CD4-positive, alpha-beta T cell treated with Interleukin-4 for 1 hour (primary cell): ENCODE data around the gene SMOC1.

Experiments
- DNase-seq, 2 donors: peaks; one replicate each; pipeline ENCODE4 v3.0.0-alpha.2; 2020 to 2022

SMOC1 gene, protein sequence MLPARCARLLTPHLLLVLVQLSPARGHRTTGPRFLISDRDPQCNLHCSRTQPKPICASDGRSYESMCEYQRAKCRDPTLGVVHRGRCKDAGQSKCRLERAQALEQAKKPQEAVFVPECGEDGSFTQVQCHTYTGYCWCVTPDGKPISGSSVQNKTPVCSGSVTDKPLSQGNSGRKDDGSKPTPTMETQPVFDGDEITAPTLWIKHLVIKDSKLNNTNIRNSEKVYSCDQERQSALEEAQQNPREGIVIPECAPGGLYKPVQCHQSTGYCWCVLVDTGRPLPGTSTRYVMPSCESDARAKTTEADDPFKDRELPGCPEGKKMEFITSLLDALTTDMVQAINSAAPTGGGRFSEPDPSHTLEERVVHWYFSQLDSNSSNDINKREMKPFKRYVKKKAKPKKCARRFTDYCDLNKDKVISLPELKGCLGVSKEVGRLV

DNA sequence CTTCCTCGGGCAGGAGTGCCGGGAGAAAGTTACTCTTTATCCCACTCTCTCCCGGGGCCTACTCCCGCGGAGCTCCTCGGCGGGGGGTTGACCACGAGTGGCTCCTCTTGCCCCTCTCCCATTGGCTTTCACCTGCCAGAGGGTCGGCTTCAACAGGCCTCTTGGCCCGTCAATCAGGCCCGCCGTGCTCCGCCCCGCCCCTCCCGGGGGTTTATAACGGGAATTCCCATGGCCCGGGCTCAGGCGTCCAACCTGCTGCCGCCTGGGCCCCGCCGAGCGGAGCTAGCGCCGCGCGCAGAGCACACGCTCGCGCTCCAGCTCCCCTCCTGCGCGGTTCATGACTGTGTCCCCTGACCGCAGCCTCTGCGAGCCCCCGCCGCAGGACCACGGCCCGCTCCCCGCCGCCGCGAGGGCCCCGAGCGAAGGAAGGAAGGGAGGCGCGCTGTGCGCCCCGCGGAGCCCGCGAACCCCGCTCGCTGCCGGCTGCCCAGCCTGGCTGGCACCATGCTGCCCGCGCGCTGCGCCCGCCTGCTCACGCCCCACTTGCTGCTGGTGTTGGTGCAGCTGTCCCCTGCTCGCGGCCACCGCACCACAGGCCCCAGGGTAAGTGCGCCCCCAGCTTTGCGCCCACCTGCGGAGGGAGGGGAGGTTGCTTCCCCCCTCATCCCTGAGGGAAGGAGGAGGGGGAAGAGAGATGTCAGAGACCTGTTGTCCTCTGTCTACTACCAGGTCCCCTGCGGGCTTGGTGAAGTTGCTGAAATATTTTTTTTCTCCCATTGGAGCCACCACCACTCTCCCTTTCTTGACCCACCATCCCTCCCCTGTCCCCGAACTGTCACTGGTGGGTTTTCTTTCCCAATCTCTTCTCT, at the start of gene SMOC1:
SMOC1 (plus strand) TSS at position 242 of the 869 bp plus-strand sequence; CDS start at position 505, 263 bp downstream.
- DNase-seq, result no peak

DNA sequence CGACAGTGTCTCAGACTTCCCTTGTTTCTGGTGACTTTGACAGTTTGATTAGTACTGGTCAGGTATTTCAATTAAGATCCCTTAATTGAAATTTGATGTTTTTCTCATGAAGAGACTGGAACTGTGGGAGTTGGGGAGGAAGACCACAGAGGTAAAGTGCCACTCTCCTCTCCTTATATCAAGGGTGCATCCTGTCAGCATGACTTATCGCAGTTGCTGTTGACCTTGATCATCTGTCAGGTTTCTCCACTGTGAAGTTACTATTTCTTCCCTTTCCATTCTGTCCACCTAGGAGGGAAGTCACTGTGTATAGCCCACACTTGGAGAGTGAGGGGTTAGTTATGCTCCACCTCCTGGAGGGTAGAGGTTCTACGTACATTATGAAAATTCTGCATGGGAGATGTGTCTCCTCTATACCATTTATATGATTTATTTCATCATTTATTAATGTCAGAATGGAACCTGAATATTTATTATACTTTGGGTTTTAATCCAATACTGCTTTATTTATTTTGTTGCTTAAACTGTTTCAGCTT, 40.3 kb upstream of the SMOC1 start:
- no peak for DNase-seq

DNA sequence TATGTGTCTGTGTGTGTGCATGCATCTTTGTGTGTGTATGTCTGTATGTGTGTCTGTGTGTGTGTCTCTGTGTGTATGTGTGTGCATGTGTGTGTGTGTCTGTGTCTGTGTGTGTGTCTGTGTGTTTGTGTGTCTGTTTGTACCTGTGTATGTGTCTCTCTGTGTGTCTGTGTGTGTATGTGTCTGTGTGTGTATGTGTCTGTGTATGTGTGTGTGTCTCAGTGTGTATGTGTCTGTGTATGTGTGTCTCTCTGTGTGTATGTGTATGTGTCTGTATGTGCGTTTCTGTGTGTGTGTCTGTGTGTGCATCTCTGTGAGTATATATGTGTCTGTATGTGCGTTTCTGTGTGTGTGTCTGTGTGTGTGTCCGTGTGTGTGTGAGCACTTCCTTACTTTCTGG, 39.6 kb upstream of the SMOC1 start:
- DNase-seq, result no peak

DNA sequence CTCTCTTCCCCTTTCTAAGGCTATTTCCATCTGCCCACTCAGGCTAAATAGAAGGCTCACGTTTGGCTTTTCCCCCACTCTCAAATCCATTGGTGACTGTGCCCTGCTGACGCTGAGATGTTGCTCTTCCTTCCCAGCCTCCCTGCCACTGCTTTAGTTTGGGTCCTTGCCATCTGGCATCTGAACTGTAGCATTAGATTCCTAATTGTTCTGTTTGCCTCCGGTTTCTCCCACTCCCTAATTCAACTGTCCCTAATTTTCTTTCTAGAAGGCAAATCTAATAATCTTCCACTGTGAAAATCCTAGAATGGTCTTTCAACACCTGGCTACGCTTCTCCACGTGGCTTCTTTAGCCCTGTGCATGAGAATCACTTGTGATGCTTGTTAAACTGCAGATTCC, 37.6 kb upstream of the SMOC1 start:
- DNase-seq, result no peak

DNA sequence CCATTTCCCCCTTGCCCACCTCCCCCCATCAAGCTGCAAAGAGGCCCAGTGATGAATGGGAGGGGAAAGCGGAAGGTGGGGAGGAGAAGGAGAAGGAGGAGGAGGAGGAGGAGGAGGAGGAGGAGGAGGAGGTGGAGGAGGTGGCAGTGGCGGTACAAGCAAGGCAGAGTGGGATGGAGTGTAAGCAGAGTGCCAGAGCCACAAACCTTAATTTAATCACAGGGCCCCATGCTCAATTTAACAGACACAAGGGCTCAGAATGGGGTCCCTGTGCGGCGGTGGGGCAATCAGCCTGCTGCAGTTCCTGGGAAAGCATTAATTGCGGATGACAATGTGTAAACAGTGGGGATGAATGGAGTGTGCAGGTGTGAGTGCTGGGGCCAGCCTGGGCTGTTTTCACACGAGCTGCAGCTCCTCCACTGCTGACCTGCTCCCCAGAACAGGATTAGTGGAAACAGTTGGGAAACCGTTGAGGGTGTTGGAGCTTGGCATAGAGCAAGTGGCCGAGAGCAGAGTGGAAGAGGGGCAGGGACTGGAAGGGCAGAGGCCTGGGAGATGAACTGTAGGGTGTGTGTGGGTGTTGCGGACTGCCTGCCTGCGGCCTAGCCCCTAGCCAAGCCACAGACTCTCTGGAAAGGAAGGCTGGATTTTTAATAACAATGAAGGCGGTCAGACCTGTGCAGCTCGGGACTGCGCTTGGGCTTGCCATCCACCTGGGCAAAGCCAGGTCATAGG, 36.4 kb upstream of the SMOC1 start:
- DNase-seq, result no peak

DNA sequence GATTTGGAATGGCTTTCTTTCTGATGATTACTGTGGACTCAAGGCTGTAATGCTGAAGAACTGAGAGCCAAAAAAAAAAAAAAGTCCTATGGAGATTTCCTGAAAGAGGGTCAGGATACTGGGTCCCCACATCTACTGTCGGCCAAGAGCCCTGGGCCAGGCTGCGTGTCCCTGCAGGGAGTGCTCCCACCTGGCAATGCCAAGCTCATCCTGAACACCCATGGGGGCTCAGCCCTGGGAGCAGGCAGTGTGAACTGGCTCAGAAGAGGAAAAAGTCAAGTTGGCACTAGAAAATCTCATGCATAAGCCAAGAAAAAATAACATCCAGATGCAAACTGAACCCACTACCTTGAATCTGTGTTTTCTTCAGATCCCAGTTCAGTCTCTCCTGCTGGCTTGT, 35.0 kb upstream of the SMOC1 start:
- DNase-seq, result no peak

DNA sequence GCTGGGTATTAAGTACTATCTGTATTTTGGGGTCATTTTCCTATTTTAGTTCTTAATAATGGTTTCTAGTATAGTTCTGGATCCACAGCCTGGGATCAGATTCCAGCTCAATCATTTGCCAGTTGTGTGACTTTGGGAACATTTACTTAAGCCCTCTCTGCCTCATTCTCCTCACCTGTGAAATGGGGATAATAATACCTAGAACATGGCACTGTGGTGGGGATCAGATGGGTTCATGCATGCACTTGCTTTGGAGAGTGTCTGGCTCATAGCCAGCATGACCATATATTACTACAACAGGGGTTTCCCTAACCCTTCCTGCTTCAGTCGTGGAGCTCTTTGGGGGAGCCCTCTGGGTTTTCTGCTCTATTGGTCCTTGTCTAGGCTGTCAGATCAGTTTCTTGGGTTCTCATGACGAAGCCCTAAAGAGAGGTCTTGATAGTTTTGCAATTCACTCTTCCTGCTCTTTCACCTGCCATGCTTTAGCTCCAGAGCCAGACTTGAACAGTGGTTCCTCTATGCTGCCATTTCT, 34.1 kb upstream of the SMOC1 start:
- DNase-seq, result no peak

DNA sequence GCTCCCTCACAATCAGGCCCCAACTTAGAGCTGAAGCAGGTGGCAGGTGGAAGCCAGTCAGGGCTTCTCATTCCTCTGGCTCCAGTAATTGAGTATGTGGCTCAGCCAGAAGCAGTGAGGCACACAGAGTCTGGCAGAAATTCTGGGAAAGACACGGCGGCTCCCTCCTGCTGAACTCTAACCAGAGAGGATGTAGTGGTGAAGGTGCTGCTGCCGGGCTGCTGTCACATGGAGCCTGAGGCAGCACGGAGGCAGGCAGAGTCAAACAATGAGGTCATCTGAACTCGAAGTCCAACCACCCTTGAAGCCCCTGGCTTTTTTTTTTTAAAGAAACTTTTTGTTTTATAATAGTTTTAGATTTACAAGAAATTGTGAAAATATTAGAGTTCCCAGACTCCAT, 33.4 kb upstream of the SMOC1 start:
- no peak for DNase-seq

DNA sequence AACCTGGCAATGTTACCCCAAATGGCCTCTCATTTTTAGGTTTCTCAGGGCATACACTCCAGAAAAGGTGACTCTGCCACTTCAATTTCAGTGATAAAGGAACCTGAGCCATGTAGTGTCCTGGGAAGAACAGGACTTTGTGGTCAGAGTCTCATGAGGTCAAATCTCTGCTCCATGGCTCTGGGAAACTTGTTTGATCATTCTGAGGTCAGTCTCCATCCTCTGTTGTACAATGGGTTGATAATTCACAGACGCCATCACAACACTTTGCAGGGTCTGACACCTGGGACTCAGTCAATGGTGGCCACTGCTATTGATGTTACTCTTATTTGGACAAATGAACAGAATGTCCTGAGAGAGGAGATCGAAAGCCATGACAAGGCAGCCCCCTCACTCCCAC, 31.1 kb upstream of the SMOC1 start:
- no peak for DNase-seq

DNA sequence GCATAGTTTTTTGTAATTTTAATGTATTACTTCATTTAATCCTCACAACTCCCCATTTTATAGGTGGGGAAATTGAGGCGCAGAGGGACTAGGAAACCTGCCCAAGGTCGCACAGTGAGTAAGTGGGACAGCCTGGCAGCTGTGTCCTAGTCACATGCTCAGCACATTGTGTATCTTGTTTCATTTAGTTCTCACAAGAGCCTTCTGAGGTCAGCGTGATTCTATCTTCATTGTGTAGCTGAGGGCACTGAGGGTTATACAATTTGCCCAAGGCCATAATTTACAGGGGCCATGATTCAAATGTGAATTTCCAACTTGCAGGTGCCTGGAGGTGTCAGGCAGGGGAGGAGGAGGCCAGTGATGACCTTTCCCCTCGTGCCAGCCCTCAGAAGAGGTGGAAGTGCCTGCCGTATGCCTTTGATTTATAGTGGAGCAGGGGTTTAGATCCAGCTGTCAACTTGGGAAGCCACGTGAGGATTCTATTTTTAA, 30.3 kb upstream of the SMOC1 start:
- no peak for DNase-seq

DNA sequence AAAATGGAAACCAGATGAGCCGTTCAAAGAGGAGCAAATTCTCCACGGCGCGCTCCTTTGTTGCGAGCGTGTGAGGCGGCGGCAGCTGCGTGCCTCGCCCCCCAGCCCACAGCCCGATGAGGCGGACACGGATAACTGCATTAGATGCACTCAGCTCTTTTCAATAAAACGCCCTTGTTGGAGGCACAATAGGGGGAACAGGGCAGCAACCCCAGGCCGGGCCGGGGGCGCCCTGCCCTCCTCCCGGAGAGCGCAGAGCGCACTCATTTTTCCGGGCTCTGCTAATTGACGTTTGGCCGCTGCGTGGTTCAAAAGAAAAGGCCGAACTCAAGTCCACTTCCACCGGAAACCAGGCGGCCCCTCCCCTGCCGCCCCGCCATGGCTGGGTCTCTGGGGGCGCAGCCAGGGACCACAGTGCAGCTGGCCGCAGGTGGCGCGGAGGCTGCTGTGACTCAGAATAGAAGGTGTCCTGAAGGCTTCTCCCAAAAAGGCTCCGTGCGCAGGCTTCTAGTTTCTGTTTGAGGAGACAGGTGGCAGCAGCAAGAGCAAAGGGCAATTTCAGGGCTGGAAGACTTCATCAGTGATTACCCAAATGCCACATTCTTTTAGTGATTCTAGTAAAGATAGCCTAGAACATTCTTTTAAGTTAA, 29.0 kb upstream of the SMOC1 start:
- DNase-seq, result no peak

DNA sequence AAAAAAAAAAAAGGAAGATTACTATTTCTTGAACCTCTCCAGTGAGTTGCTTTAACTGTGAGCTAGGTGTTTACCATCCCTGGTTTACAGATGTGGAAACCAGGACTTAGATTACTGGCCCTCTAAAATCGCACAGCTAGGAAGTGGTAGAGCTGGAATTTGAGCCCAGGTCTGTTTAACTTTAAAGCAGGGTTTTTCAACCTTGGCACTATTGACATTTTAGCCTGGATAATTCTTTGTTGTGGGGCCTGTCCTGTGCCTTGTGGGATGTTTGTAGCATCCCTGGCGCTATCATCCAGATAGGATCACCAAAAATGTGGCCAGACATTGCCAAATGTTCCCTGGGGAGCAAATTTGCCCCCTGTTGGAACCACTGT, 28.5 kb upstream of the SMOC1 start:
- DNase-seq, result no peak

DNA sequence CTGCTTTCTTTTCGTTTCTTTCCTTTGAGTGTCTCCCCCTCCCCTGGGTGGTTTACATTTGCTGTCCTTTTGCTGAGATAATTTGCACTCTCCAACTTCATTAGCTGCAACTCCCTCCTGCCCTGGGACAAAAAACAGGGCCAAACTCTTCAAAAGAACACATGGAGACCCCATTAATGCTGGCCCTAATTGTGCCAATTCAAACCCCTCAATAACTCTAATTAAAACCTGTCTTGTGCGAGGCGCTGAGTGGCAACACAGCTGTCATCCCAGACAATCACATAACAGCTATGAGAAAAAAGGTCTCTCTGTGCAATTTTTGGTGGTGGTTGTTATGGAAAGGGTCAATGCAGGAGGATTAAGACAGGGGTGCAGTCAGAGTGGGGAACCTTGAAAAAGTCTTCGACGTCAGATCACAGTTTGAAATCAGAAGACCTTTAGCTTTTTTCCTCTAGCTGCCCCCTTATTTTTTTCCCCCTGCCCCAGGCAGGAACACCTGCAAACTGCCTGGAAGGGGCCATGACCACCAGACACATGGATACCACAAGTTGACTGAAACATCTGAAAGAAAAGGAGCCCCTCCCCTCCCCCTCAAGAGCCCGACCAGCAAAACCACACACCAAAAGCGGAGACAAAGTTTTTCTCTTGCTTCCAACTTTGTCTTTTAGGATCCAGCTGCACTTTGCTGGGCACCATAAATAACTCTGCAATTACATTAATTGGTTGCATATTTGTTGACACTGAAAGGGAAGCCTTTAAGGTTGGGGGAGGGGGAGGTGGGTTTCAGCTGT, 26.5 kb upstream of the SMOC1 start:
- DNase-seq, result no peak

DNA sequence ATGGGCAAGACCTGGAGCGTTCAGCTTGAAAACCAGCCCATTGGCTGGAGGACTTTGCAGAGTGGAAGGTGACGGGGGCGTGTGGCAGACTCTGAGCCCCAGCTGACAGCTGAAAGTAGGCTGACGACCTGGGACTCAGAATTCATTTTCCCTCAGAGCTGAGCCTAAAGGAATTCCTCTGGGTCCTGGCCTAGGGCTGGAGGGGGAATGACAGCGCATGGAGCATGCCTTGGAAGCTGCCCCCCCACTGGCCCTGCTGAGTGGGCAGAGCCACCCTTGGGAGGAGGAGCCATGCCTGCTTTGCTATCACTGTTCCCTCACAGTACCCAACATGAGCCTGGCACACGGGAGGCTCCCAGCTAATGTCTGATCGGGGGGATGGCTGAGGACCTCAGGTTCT, 25.4 kb upstream of the SMOC1 start:
- no peak for DNase-seq

DNA sequence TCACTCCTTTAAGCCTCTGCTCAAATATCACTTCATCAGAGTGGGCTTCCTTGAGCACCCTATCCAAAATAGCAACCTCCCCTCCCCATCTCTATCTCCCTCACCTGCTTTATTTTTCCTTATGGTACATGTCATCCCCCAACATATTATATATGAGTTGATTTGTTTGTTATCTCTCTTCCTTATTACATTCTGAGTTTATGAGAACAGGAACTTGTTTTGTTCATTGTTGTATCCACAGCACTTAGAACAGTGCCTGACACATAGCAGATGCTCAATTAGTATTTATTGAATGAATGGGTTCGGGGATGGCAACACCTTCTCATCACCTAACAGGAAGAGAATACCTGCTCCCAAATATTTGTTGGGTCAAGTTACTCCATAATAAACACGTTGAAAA, 24.6 kb upstream of the SMOC1 start:
- no peak for DNase-seq

DNA sequence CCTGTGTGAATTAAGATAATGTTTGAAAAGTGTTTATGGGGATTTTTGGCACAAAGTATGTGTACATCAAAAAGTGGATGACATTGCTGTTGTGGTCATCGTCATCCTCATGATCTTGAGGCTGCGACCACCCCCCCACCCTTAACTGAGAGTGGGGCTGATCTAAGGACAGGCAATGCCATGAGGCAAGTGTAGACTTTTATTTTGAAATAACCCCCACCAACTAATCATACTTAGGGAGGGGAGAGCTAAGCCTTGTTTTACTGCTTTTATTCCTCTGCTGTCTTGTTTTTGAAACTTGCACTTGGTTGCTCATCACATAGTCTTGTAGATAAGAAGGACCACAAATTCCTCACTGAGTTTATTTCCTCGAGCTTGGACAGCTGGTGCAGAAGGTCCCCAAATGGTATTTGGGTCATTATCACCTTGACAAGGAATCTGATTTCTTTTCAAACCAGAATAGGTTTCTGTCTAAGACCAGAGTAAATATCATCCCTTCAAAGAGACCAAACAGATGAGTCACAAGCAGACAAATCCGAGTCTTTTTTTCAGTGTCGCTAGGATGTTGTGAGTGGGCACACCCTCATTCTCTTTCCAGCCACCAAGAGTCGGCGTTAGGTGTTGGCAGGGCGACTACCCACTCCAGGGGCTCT, 23.9 kb upstream of the SMOC1 start:
- DNase-seq, result no peak

DNA sequence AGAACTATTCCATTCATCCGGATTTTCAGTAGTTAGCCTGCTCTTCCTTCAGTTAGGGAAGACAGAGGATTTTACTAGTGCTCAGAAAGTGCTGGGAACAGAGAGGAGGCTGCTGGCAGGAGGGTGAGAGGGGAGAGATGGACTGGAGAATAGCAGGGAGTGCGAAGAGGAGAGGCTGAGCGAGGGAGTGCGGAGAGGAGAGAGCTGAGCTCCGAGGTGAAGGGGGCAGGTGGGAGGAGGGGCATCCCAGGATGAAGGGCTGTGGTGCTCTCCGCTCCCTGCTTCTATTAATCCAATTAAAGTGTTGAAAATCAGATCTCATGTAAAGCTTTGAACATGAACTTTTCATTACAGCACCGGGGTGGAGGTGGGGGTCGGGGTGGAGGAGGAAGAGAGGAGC, 20.4 kb upstream of the SMOC1 start:
- DNase-seq, result no peak

DNA sequence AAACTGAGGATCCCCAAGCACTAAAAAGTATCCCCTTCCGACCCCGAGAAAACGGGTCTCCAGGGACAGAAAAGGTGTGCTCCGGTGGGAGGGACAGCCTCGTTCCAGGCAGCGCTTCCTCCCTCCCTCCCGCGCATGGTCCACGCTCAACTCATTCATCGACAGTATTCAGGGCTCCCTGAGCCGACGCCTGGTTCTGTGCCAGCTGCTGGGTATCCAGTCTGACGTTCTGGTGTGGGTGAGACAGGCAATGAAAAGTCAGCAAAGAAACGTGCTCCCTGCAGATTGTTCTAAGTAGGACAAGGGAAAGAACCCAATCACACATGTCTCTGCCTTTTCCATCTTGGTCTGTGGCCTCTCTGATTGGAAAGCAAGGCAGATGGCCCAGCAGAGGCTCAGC, 19.6 kb upstream of the SMOC1 start:
- DNase-seq, result no peak

DNA sequence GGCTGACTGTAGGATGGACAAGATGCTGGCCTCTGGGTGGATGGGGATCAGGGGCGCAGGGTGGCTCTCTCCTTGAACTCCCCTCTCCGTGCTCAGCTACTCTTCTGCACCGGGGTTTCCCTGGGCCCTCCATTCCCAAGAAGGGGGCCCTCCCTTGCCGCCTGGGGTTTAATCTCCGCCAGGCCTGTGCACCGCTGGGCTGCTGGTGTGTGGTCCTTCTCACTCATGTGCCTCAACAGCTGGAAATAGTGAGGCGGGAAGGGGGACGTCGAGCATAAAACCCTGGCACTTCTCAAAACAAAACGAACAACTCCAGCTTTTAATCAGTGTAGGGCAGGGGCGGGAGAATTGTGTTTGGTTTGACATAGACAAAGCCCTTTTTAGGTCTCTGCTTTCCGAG, 19.0 kb upstream of the SMOC1 start:
- DNase-seq, result no peak

DNA sequence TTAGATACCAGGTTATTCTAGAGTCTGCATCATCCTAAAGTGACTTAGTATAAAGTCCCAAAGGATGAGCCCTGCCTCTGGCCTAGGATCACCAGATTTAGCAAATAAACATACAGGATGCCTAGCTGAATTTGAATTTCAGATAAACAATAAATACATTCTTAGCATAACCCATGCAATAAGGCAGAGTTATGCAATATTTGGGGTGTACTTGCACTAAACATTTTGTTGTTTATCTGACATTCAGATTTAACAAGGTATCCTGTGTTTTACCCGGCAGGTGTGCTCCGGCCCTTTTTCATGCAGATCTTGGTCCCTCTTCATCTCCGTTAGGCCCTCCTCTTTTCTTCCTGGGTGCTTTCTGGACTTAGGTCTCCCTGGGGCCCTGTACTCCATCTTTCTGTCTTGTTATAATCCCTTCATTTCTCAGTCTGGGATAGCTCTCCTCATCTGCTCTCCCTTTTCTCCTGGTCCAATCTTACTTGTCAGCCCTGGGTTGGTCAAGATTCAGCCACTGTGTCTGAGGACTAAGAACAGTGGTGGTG, 18.1 kb upstream of the SMOC1 start:
- no peak for DNase-seq

DNA sequence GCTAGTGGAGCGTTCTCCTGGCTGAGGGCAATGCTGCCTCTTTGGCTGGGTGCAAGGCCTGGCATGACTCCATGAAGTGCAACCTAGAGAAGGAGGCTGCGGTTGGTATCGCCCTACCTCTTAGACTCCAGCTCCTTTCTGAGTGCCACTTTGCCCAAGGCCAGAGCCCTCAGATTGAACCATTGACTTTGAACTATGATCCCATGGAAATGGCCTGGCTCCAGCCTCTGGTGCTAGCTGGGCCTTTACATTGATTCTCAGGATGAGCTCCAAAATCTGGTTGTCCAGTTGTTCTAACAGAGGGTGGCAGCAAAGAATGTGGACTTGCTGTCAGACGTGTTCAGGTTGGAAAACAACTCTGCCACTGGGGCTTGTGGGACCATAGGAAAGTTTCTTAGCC, 16.1 kb upstream of the SMOC1 start:
- DNase-seq, result no peak
